ENCODE results near the gene MSX1. TPM values are rescaled to one million over a fixed set of nuclear protein-coding genes. Genes with fewer than 3 reads are reported as not detected.

MSX1 gene
- polyA plus RNA-seq, 12 donors, result 1.1 to 4.9 (median 1.7) TPM; not detected in 2

- DNase-seq, result no peak
Observed at GRCh38 chr4:4856071-4857000, 3.1 kb upstream of the MSX1 start.

- no peak for DNase-seq
Observed at GRCh38 chr4:4857001-4857808, 2.3 kb upstream of the MSX1 start.

GRCh38 chr4:4857809-4858508, 1.5 kb upstream of the MSX1 start:
- DNase-seq, result no peak

DNA sequence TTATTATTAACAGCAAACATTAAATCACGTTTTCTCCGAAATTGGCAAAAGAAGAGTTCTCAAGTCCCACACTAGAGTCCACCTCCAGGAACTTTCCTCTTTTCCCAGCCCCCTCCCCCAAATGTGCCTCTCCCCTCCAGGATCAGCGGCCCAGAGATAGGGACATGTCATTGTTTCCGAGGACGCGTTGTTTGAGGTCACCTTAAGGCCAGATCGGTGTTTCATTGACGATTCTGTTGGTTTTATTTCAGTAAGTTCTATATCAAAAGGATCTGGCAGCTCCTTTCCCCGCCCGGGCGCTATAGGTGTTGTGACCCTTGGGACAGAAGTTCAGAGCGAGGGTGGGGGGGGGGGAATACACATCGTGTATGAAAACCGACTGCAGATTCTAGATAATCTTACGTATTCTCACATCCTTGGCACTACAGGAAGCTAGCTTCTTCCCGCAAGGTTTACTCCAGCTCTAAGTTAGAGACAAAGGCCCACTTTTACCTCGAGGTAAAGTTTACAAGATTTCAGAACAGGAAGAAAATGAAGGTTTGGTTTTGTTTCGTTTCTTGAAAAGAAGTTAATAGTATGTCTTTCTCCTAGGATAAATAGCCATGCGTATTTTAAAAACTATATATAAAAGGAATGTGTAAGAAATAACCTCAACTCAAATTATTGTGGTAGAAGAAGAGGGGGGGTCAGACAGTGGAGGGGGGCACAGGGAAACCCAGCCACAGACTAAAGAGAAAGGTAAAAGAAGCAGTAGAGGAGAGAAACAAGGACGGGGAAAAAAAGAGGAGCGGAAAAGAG, 739 bp upstream of the MSX1 start:
- DNase-seq, result no peak

DNA sequence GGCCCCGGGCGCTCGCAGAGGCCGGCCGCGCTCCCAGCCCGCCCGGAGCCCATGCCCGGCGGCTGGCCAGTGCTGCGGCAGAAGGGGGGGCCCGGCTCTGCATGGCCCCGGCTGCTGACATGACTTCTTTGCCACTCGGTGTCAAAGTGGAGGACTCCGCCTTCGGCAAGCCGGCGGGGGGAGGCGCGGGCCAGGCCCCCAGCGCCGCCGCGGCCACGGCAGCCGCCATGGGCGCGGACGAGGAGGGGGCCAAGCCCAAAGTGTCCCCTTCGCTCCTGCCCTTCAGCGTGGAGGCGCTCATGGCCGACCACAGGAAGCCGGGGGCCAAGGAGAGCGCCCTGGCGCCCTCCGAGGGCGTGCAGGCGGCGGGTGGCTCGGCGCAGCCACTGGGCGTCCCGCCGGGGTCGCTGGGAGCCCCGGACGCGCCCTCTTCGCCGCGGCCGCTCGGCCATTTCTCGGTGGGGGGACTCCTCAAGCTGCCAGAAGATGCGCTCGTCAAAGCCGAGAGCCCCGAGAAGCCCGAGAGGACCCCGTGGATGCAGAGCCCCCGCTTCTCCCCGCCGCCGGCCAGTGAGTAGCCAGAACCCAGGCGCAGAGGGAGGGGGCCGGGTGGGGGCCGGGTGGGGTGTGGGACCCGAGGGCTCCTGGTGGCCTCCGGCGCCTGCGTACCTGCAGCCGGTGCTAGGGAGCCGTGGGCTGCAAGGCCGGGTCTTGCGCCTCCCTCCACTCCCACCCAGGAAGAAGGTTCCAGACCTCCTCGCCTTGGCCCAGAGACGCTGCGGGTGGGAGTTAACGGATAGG, 534 bp downstream of the MSX1 start:
- no peak for DNase-seq

- no peak for DNase-seq
Observed at GRCh38 chr4:4860600-4861389, 1.3 kb downstream of the MSX1 start.

DNA sequence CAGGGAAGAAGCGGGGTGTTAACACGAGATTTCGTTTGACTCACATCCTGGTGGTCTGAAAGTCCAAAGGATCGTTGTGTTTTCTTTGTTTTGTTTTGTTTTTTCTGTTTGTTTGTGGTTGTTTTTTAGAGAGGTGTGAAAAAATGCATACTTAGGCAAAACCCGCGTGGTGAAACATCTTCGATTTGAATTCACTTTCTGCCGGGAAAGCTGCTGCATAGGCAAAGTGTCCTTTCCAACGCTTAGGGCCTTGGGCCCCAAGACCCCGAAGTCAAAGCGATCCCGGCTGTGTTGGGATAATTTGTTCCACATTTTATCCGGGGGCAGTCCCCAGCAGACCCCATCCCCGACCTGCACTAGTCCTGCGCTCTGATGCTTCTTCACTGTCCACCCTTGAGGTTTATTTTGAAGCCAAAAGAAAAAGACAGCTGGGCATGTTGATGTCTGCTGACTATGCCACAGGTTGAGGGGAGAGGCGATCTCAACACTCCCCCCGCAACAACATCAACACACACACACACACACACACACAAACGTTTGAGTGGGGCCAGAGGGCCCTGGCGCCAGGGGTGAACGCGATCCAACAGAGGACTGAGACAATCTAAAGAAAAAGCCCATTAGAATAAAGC, 2.0 kb downstream of the MSX1 start:
- no peak for DNase-seq

- no peak for DNase-seq
Observed at GRCh38 chr4:4862071-4862551, 2.6 kb downstream of the MSX1 start.

- no peak for DNase-seq
Observed at GRCh38 chr4:4862665-4863482, 3.4 kb downstream of the MSX1 start.

- DNase-seq, result no peak
Observed at GRCh38 chr4:4864443-4864939, 5.0 kb downstream of the MSX1 start.

GRCh38 chr4:4864940-4865704, 5.7 kb downstream of the MSX1 start:
- DNase-seq, result no peak

DNA sequence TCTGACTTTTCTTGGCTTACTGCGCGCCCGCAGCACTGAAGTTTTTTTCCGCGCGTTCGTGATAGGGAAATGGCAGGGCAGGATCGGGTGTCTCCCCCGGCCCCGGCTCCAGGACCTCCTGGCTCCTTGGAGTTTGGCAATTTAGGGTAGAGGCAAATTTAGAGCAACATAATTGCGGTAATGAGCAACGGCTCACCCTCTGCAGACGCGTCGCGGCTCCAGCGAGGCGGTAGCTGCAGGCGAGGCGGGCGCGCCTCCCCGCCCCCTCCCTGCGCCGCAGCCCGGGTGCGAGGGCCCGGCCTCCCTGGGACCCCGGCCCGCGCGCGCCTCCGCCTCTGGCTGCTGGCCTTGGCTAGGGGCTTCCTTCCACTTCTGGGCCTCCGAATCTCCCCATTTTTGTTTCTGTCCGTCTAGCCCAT, 6.2 kb downstream of the MSX1 start:
- DNase-seq, result no peak

- no peak for DNase-seq
Observed at GRCh38 chr4:4866124-4866865, 6.8 kb downstream of the MSX1 start.

DNA sequence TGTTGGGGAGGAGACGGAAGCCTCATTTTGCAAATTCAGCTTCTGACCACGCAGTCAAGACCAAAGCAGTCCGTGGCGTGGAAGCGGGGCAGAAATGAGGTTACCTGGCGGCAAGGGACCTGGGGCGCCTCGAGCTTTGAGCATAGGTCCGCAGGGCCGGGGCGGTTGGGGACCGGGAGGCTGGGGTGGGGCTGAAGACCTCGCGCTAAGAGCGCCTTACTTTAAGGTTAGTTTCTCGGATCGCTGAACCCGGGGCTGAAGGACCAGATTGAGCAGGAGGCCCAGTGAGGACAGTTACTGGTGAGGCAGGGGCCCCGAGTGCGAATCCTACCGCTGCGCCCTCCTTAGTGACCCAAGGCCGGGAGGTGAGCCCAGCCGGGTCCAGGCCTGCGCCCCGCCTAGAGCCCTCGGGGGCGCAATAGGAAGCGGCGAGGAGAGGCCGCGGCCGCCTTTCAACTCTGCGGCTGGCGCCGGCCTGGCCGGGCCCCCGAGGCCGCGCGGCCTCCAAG, 7.5 kb downstream of the MSX1 start:
- no peak for DNase-seq

- no peak for DNase-seq
Observed at GRCh38 chr4:4867375-4868039, 8.0 kb downstream of the MSX1 start.

Measured in muscle of arm (tissue), 12 donors.